CMK (cell line): Measurements from ENCODE around the gene BCOR.

ENCODE experiments used
- DNase-seq: peaks from one replicate; pipeline ENCODE4 v3.0.0-alpha.2; 2010; ENCODE audit warnings: low read depth

BCOR gene

DNA sequence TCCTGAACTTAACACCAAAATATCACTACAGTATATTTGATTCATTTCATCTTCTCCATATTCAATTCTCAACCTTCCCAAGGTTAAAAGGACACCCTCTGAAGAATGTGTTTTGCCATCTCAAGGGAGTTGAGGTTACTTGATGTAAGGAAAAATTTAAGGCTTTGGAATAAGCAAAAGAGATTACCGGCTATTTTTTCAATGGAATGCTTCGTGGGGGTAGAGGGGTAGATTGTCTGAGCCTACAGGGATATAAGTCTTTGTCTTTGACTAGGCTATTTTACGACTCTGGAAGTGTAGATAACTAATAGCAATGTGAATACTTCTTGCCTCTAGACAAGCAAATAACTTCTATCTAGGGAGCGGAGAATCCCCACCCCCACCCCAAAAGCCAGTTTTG is 78.2 kb downstream of the BCOR start:
- DNase-seq = no peak

- DNase-seq = no peak
These were observed 79.7 kb downstream of the BCOR start for GRCh38 chrX:40018041-40018440.

DNA sequence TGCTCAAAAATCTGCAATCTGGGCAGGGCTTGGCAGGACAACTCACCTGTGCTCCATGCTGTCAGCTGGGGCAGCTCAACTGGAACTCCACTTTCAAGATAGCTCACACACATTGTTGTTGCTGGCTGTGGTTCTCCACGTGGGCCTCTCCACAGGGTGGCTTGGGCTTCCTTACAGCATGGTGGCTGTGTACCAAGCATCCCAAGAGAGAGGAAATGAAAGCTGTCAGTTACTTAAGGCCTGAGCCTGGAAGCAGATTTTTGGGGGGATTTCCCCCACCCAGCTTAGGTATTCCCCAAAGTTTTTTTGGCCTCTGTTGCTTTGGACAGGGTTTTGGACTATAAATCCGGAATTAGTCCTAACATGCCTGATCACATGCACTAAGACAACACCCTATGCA is 81.0 kb downstream of the BCOR start:
- no peak for DNase-seq

- DNase-seq = no peak
These were observed 82.1 kb downstream of the BCOR start for GRCh38 chrX:40015693-40016092.

DNA sequence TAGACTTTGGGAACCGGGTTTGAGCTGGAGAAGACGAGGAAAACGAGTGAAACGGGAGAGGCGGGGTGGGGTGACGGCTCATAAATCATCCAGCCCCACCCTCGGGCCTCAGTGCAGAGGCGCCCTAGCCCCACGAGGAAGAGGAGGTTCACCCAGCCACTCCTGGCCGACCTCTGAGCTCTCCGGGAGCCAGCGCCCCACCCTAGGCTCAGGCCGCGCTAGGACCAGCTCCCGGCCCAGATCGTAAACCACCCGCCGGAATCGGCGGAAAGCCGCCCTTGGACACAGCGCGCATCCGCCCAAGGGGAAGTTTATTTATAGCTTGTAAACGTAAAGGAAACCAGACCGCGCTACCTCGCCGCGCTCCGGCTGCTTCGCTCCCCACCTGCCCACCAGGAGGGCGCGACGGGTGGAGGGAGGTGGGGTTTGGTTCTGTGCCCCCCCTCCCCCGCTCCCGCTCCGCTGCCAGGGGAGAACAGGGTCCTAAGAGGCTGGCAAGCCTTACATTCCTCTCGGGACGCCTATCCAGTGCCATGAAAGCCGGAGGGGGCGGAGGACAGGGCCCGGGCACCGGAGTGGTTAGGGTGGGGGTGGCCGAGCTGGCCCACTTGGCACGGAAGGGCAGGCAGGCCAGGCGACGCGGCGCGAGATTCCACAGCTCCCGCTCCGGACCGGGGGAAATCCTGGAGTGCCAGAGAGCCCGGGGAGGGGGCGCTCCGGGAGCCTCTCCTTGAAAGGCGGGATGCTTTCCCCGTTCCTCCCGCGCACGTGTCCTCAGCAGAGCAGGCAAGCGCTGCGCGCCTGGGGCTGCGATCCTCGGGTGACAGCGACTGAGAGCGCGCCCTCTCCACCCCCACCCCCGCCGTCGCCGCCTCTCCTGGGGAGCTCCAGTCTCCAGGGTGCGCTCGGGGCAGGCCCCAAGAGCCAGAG is 84.2 kb downstream of the BCOR start:
- DNase-seq = peak; percentile 68

- DNase-seq = peak; percentile 34
These were observed 84.9 kb downstream of the BCOR start for GRCh38 chrX:40012868-40013265.

DNA sequence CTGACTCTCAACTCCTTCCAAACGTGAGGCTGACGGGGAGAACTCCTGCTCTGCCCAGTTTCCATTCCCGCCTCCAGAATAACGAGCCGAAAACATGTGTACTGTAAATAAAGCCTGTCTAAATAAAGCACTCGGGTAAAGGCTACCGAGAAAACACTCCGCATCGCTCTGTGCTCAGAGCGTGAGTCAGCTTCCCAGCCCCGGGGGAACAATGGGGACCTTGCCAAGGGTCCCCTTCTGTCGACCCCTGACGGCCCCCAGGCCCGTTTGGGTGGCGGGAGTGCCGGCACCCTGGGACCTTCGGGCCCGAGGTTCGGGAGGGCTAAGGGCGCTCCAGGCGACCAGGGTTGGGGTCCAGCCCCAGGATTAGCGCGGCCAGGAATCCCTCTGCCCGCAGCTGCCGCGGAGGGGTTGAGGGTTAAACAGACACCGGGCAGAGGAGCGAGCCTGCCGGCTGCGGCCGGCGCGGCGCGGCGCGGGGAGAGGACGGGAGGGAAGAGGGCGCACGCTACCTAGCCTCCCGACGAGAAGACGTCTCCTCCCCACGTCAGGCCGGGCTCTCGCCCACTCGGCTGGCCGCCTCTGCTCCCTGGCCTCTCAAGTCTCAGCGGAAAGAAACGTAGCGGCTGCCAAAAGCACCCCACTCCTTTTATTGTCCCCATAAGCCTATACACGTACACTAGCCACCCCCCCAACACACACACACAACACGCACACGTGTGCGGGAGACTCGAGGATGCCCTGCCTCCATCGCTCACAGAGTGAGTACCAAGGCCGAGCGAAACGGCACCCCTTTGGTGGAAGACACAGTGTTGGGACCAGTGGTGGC is 85.5 kb downstream of the BCOR start:
- DNase-seq = no peak

DNA sequence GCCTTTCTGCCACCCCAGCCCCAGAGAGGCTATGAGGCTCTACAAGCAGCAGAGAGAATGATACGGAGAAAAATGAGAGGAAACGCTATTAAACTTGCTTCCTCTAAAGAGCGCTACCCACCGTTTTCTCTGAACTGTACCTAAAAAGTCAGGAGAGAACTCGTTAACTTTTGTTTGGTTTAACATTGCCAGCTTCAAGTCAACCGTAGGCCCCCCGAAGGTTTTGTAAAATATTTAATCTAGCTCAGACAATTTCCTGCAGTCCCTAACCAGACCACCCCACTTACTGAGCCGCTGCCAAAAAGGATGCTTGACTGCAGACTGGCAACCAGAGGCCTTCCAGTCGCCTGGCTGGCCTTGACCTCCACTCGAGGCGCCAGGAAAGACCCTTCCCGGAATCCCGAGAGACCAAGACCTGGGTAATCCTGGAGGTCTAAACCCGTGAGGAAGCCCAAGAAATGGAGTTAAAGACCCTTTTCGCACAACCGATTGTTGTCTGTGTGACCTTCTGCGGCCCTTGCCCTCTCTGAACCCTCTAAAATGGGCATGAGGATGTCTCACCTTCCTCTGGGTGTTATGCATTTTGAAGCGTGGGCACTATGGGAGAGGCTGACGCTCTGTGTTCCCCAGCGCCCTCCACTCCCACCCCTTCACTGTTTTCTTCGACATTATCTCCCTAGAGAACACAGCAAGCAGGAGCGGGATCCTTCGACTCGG is 86.3 kb downstream of the BCOR start:
- DNase-seq = no peak

GRCh38 chrX:40010550-40011321 is 87.0 kb downstream of the BCOR start:
- no peak for DNase-seq

DNA sequence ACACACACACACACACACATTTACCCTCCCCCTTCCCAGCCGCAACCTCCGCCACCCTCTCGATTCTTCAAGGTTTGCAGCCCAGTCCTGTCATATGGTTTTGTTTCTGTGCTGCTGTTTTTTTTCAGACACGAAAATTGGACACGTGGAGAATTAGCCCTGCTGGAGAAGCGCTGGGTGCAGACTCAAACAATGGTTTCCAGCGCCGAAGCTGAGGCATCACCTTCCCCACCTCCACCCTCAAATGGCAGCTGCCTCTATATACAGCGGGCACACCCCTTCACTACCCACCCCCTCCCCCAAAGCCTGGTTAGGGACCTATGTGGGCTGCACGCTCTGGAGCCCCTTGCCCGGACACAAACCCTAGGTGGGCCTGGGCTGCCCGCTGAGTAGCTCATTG is 87.9 kb downstream of the BCOR start:
- DNase-seq = no peak

DNA sequence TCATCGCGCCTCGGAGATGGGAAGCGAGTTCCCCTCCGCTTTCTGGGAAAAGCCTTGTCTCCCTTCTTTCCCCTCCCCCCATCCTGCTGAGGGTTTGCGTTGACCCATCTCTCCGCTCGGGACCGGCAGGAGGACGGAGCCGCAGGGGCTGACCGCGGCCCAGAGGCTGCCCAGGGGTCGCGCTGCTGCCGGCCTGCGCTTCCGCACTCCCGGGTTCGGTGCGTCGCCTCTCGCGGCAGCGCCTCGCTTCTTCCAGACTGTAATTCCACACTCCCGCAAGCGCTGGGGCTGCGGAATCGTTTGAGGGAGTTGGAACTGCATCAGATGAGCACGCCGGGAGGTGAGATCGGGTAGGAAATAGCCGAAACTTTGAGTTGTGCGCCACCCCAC is 88.3 kb downstream of the BCOR start:
- DNase-seq = no peak

DNA sequence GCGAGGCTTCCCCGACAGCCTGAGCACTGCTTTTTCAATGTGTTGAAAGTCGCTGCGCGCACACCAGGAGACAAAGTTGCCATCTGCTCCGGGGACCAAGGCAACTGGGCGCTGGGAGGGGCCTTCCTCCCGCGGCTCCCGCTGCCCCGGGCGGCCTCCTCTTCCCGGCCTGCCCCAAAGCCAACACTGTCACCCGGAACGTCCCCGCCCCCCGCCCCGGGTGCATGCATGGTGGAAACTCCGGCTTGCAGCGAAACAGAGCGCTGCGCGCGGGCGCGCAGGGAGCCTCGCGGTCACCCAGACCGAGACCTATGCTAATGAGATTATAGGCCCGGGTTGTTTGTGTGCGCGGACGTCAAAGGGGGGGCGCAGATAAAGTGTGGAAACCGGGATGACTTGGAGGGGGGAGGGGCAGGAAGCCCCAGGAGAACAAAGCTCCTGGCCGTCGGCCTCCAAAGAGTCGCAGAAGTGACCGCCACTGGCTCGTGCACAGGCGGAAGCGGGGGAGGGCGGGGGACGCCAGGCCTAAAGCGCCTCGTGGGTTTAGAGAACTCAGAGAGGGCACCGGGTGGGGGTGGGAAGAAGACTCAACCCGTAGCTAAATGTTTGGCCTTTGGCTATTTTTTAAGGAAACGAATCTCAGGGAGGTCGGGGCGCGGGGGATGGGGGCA is 88.8 kb downstream of the BCOR start:
- DNase-seq = peak; percentile 42

GRCh38 chrX:40007756-40008705 is 89.7 kb downstream of the BCOR start:
- DNase-seq = no peak

DNA sequence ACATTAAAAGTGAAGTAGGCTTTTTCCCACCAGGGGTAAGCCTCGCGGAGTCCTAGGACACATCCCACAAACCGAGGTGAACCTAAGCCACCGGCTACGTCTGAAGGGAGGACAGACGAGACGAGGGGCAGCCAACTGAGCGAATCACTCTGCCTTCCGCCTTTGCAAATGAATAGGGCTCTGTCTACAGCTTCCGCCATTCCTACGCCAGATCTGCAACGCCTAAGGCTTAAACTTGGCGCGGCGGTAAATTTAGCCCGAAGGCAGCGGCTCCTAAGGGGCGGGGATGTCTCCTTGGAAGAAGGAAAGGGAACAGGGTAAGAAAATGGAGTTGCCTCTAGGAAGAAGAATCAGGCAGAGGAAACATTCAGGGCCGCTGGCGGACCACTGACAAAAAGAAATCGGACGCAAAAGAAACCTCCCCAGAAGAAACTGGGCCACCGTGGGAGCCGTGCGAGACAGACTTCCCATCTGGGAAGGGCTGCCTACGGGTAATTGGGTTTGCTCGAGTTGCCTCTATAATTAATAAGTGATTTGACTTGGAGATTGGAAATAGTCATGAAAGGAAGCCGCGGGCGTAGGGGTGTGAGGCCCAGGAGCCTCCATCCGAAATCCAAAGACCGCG is 90.5 kb downstream of the BCOR start:
- DNase-seq = no peak

- DNase-seq = no peak
These were observed 91.4 kb downstream of the BCOR start for GRCh38 chrX:40006106-40007017.

DNA sequence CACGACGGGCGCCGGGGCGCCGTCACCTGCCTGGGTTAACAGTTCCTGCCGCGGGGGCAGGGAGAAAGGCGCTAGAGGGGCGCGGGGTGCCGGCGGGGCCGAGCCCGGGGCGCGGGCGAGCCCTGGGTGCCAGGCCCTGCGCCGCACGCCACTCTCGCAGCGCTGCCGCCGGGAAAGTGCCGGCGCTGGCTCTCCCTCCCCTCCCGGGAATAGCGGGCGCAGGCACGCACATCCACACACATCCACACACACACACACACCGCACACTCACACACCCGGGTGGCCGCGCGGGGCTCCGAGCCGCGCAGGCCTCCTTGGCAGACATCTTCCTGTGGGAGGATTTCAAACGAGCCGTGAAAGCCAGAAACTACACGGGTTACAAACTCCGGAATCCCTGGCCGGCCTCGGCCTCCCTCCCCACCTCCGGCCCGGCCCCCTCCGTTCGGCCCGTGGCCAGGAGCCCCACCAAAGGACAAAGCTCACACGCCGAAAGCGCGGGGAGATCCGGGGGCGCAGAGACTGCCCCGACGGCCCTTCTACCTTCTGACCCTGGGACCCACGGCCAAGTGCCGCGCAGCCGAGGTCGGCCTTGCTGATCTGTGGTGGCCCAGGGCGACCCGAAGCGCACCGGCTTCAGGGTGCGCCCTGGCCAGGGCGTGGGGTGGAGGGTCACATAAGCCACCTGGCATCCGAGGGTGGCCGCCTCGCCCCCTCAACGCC is 92.3 kb downstream of the BCOR start:
- DNase-seq = no peak

DNA sequence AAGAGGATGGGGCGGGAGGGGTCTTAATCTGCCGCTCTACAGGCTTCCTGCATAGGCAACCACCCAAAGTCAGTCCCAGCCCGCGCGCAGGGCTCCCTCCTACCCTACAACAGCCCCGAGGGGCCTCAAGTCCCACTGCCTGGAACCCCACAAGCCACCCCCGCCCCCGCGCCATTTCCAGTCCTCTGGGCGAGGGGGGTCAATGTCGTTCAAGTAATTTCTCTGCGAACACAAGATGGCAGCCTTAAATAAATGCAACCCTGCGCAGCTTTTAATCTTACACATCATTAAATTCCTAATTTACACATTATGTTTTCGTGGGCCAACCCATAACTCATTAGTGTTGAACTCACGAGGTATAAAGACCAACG is 92.9 kb downstream of the BCOR start:
- DNase-seq = no peak

GRCh38 chrX:40004246-40004535 is 93.6 kb downstream of the BCOR start:
- DNase-seq = no peak
